Ecto neural progenitor cell (in vitro differentiated cells): ENCODE results near the gene RPH3AL.
"Not testable (repeated sequence)": the region's sequence is repeated elsewhere in the genome, so short reads cannot be mapped to it uniquely, and the experiment has no call there.

Source experiments
- DNase-seq: peaks from one replicate; pipeline ENCODE4 v3.0.0-alpha.2; 2018; ENCODE audit warnings: low spot score

RPH3AL gene

GRCh38 chr17:224576-224975 is 128.0 kb downstream of the RPH3AL start:
- DNase-seq = not testable (repeated sequence)

DNA sequence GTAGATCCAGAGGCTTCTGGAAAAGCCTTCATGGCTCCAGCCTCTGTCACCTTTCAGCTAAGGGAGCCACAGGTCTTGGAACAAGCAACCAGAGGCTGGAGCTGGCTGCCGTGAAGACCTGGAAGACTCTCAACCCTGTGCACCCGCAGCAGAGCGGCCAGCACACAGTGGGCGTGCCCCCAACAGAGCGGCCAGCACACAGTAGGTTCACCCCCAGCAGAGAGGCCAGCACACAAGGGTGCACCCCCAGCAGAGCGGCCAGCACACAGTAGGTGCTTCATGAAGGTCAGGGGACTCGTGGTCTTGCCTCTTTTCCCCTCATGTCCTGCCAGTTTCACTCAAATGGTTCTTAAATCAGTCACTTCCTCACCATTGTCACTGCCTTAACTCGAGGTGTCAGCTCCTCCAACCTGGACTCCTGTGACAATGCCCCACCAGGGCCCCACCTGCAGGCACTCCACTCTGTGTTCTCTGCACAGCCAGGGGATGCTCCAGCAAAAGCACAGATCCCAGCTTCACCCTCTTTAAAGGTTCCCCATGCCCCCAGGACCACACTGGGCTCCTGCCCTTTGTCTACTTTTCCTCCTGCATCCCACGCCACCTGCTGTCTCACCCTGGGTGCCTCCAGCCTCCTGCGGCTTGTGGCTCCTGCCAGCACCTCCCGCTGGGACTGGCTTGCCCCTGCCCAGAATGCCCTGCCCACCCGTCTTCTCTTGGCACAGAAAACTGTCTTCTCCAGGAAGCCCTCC is 128.7 kb downstream of the RPH3AL start:
- no peak for DNase-seq

- no peak for DNase-seq
Measured at GRCh38 chr17:222172-222571, 130.4 kb downstream of the RPH3AL start.

- DNase-seq = no peak
Measured at GRCh38 chr17:219696-220095, 132.9 kb downstream of the RPH3AL start.

GRCh38 chr17:218432-219110 is 134.0 kb downstream of the RPH3AL start:
- DNase-seq = no peak

DNA sequence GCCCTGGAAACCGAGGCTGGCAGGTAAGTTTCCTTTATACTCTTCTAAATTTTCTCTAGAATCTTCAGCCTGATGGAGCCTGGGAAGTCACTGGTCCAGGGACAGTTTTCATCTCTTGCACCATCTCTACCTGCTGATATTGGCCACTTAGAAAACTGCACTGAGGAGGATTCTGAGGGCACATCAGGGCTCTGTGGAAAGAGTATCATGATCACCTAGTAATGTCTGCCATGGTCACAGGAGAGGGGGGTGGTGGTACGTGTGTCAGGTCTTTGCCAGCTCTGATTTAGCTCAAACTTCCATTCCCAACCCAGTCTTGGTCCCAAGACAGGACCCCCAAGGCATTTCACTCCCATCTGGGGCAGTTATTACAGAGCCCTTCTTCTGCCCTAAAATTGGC is 136.0 kb downstream of the RPH3AL start:
- no peak for DNase-seq

- DNase-seq = not testable (repeated sequence)
Measured at GRCh38 chr17:215563-216478, 136.8 kb downstream of the RPH3AL start.

GRCh38 chr17:214881-215331 is 137.7 kb downstream of the RPH3AL start:
- DNase-seq = no peak

GRCh38 chr17:213286-214105 is 139.1 kb downstream of the RPH3AL start:
- DNase-seq = no peak

GRCh38 chr17:210402-210801 is 142.2 kb downstream of the RPH3AL start:
- DNase-seq = no peak

DNA sequence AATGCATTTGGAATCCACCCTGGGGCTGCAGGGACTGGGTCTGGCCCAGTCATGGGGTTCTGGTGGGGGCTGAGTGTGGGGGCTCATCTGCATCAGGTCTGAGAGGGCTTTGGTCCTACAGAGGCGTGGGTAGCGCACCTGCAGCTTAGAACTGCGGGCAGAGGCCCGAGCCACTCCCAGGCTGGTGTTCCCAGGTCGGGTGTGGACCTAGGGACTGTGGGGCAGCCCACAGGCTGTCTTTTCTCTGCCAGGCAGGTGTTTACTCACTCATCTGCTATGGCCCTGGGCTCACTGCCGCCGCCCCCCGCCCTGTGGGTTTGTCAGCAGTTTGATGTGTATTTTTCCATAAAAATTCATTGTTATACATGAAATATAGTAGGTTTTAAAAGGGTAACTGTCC is 144.2 kb downstream of the RPH3AL start:
- no peak for DNase-seq

GRCh38 chr17:207775-208174 is 144.8 kb downstream of the RPH3AL start:
- no peak for DNase-seq

DNA sequence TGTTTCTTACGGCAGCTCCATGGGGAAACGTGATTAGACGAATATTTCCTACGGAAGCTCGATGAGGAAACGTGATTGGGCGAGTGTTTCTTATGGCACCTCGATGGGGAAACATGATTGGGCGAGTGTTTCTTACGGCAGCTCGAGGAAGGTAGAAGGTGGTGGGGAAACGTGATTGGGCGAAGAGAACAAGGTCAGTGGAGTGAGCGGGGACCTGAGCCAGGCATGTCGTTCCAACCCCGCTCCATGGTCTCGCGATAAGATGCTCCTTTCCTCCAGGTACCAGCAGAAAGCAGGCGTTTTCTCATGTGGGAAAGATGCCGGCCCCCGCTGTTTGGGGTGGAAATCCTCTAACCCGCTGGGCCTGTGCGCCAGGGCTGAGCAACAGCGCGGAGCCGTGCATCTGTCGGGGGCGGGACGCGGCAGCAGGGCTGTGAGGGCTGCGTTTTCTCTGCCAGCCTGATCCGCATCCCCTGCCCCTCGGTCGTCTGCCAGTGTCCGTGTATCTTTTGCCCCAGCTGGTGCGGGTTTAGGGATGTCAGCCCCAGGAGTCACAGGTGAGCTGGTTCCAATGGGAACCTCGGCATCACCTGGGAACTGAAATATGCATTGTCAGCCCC is 145.6 kb downstream of the RPH3AL start:
- no peak for DNase-seq

DNA sequence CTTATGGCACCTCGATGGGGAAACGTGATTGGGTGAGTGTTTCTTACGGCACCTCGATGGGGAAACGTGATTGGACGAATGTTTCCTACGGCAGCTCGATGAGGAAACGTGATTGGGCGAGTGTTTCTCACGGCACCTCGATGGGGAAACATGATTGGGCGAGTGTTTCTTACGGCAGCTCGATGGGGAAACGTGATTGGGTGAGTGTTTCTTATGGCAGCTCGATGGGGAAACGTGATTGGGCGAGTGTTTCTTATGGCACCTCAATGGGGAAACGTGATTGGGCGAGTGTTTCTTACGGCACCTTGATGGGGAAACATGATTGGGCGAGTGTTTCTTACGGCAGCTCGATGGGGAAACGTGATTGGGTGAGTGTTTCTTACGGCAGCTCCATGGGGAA is 146.1 kb downstream of the RPH3AL start:
- not testable (repeated sequence) for DNase-seq

GRCh38 chr17:205817-206216 is 146.8 kb downstream of the RPH3AL start:
- DNase-seq = no peak

GRCh38 chr17:205148-205669 is 147.4 kb downstream of the RPH3AL start:
- no peak for DNase-seq

DNA sequence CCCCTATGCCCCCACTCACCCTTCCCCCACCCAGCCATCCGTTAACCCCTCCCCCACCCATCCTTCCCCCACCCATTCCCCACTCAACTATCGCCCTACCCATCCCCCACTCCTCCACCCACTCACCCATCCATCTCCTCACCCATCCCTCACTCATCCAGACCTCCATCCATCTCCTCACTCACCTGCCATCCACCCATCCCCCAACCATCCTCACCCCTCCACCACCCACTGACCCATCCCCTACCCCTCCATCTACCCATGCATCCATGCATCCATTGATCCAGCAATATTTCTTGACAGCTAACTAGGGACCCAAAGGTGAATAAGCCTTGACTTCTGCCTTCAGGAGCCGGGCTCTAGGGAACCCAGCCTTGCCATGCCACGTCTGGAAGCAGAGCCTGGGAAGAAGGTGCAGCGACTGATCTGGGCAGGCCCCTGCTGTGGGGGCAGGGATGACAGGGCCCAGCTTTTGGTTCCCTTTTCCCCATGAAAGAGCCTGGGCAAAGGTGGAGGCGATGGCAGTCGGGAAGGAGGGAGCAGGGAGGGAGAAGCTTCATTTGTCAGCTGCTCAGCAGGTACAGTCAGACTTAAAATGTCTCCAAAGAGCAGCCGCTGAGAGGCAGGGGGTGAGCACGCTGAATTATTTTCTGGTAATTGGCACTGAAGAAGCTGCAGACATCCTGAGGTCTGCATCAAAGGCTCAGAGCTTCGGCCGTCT is 148.0 kb downstream of the RPH3AL start:
- DNase-seq = no peak

DNA sequence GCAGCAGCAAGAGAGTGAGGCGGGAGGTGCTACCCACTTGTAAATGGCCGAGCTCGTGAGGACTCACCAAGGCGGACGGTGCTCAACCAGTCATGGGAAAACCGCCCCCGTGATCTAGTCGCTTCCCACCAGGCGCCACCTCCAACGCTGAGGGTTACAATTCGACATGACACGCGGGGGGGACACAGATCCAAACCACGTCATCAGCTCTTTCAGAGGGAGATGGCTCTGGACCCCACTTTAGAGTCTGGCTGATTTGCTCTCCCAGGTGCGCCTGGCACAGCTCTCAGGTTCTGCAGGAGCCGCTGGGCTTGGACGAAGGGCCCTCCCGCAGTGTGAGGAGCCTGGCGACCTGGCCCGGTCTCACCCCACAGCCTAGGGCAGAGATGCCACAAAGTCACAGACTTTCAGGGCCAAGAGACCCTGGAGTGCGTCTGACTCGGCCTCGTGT is 150.1 kb downstream of the RPH3AL start:
- no peak for DNase-seq

- not testable (repeated sequence) for DNase-seq
Measured at GRCh38 chr17:201736-202135, 150.9 kb downstream of the RPH3AL start.

GRCh38 chr17:201257-201656 is 151.3 kb downstream of the RPH3AL start:
- DNase-seq = not testable (repeated sequence)
